ENCODE measurements around the gene MYLIP.

DNA sequence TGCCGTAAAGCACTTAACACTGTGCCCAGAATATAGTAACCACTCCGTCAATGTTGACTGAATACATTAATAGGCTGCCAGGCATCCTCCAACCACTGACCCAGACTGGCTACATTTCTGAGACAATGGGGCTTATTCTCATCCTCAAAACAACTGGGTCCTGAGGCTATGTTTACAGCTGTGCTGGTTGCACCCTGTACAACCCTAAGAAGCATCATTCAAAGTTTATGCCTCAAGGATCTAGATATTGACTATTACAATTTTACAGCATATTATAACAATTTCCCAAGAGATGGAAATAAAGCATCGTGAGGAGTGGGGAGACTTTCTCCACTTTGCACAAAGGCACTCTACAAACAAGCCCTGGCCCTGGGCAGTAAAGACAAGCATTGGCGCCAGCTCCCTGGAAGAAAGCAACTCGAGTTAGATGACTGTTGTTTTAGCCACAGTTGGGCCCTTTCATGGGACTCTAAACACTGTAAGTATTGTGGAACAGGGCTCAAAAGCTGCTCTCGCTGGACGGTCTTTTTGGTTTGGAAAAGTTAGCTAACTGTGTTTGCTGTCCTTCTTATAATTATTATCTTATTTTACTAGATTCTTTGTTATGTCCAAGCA is 30.2 kb downstream of the MYLIP start:
- TF ChIP-seq, protein P1, sequence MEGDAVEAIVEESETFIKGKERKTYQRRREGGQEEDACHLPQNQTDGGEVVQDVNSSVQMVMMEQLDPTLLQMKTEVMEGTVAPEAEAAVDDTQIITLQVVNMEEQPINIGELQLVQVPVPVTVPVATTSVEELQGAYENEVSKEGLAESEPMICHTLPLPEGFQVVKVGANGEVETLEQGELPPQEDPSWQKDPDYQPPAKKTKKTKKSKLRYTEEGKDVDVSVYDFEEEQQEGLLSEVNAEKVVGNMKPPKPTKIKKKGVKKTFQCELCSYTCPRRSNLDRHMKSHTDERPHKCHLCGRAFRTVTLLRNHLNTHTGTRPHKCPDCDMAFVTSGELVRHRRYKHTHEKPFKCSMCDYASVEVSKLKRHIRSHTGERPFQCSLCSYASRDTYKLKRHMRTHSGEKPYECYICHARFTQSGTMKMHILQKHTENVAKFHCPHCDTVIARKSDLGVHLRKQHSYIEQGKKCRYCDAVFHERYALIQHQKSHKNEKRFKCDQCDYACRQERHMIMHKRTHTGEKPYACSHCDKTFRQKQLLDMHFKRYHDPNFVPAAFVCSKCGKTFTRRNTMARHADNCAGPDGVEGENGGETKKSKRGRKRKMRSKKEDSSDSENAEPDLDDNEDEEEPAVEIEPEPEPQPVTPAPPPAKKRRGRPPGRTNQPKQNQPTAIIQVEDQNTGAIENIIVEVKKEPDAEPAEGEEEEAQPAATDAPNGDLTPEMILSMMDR (IDR thresholded peaks at IDR 0.05; ENCODE audit: low read length): no peak
- no peak for TF ChIP-seq EZH2 (optimal IDR thresholded peaks at IDR 0.05; ENCODE audit: low read depth, low read length)

Measured in MM.1S (cell line).